ENCODE measurements around the gene ENC1.

- TF ChIP-seq, protein P1, sequence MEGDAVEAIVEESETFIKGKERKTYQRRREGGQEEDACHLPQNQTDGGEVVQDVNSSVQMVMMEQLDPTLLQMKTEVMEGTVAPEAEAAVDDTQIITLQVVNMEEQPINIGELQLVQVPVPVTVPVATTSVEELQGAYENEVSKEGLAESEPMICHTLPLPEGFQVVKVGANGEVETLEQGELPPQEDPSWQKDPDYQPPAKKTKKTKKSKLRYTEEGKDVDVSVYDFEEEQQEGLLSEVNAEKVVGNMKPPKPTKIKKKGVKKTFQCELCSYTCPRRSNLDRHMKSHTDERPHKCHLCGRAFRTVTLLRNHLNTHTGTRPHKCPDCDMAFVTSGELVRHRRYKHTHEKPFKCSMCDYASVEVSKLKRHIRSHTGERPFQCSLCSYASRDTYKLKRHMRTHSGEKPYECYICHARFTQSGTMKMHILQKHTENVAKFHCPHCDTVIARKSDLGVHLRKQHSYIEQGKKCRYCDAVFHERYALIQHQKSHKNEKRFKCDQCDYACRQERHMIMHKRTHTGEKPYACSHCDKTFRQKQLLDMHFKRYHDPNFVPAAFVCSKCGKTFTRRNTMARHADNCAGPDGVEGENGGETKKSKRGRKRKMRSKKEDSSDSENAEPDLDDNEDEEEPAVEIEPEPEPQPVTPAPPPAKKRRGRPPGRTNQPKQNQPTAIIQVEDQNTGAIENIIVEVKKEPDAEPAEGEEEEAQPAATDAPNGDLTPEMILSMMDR (IDR thresholded peaks at IDR 0.05): no peak
- TF ChIP-seq SIN3A (IDR thresholded peaks at IDR 0.05; ENCODE audit: borderline replicate concordance, insufficient read depth, low read depth, low read length) (no peak), TCF7L2 (IDR thresholded peaks at IDR 0.05; ENCODE audit: low read depth, low read length) (no peak), POLR2AphosphoS5 (IDR thresholded peaks at IDR 0.05; ENCODE audit: low read depth, low read length) (no peak)
- TF ChIP-seq, protein P2, sequence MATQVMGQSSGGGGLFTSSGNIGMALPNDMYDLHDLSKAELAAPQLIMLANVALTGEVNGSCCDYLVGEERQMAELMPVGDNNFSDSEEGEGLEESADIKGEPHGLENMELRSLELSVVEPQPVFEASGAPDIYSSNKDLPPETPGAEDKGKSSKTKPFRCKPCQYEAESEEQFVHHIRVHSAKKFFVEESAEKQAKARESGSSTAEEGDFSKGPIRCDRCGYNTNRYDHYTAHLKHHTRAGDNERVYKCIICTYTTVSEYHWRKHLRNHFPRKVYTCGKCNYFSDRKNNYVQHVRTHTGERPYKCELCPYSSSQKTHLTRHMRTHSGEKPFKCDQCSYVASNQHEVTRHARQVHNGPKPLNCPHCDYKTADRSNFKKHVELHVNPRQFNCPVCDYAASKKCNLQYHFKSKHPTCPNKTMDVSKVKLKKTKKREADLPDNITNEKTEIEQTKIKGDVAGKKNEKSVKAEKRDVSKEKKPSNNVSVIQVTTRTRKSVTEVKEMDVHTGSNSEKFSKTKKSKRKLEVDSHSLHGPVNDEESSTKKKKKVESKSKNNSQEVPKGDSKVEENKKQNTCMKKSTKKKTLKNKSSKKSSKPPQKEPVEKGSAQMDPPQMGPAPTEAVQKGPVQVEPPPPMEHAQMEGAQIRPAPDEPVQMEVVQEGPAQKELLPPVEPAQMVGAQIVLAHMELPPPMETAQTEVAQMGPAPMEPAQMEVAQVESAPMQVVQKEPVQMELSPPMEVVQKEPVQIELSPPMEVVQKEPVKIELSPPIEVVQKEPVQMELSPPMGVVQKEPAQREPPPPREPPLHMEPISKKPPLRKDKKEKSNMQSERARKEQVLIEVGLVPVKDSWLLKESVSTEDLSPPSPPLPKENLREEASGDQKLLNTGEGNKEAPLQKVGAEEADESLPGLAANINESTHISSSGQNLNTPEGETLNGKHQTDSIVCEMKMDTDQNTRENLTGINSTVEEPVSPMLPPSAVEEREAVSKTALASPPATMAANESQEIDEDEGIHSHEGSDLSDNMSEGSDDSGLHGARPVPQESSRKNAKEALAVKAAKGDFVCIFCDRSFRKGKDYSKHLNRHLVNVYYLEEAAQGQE (IDR thresholded peaks at IDR 0.05; ENCODE audit: insufficient read depth in 1 of 2, low read depth in 2 of 2, low read length in 1 of 2): no peak
Measured at GRCh38 chr5:74672215-74672877, 31.8 kb upstream of the ENC1 start.
